ENCODE results near the gene KRTAP2-3.

Gene KRTAP2-3

DNA sequence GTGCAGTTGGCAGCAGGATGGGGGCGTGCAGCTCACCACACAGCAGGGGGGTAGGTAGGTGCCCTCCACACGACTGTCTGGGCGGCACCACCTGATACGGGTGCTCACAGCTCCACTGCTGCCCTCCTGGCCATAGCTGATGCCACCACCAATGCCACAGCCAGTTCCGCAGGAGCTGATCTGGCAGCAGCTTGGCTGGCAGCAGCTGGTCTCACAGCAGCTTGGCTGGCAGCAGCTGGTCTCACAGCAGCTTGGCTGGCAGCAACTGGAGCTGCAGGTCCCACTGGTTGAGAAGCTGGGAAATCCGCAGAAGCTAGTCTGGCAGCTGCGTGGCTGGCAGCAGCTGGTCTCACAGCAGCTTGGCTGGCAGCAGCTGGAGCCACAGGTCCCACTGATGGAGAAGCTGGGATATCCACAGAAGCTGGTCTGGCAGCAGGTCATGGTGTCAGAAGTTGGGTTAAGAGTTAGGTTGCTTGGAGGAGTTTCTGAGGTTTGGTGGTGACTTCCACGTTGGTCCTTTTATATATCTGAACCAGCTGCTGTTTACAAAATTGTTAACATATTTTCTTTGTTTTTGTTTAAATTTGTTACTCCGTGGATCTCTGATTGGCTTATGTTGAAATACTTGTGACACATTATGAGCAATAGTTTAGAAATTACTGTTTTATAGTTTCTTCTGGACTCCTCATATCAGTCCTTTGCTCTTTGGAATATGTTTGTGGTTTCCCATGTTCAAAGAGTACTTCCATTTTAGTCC lies 33.0 kb downstream of the KRTAP2-3 start, which contains the start of gene KRTAP1-5:
KRTAP1-5 (minus strand) TSS at position 494 of the 757 bp plus-strand sequence; CDS start at position 441, 53 bp downstream.
- no peak for DNase-seq

DNA sequence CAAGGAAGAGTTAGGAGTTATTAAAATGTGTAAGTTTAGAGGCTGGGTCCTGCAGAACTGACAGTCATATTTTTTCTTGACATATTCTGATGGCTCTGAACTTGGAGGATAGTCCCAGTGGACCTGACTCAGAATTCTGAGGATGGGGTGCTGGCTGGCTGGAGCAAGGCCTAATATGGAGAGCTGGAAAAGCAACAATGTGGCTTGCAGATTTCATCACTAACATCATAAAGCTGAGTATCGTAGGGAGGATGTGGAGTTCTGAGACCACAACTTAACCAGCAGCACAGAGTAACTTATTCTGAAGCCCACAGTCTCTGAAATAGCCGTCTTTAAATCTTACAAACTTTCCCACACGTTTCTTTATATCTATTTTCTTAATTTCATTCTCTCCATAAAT lies 35.2 kb downstream of the KRTAP2-3 start:
- no peak for DNase-seq

GRCh38 chr17:41020336-41020735 lies 39.6 kb downstream of the KRTAP2-3 start:
- DNase-seq, result no peak

- DNase-seq, result no peak
Measured at GRCh38 chr17:41019415-41019814, 40.5 kb downstream of the KRTAP2-3 start.

GRCh38 chr17:41018541-41018940 lies 41.4 kb downstream of the KRTAP2-3 start:
- no peak for DNase-seq

DNA sequence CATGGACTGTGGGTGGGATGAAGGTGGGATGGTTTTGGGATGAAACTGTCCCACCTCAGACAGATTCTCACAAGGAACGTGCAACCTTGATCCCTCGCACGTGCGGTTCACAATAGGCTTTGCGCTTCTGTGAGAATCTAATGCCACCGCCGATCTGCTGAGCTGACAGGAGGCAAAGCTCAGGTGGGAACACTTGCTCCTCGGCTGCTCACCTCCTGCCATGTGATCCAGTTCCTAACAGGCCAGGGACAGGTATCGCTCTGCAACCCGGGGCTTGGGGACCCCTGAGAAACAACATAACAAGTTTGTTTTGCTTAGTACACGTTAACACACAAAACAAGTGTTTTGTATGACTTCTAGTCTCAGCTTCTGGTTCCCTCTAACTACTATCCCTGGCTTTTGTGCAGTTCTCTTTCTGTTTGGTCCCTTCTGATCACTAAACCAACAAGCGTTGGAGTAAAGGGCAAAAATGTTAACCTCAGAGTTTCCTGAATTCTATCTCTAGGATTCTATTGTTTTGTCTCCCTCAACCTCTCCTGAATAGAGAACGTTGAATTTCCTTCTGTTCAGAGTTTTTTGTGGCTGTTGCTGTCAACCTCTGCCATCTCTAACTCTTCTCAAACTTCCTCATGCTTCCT lies 43.2 kb downstream of the KRTAP2-3 start:
- no peak for DNase-seq

DNA sequence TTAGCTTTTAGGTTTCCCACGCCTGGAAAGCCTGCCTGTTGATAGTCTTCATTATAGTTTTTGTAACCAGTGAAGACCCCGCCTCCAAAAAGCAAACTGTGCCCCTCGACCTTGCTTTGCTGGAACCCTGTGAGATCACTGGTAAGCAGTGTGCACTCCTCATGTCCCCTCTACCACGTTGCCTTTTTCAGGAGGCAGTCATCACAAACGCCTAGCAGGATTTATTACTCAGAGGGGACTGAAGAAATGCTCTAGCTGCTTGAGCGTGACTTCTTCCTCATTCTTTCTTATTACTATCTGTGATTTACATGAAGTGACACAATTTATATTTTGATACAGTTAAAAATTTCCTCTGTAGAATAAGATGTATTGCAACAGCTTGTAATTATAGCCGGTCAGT lies 44.5 kb downstream of the KRTAP2-3 start:
- DNase-seq, result no peak

GRCh38 chr17:41013606-41014005 lies 46.3 kb downstream of the KRTAP2-3 start:
- peak; percentile 68 for DNase-seq

DNA sequence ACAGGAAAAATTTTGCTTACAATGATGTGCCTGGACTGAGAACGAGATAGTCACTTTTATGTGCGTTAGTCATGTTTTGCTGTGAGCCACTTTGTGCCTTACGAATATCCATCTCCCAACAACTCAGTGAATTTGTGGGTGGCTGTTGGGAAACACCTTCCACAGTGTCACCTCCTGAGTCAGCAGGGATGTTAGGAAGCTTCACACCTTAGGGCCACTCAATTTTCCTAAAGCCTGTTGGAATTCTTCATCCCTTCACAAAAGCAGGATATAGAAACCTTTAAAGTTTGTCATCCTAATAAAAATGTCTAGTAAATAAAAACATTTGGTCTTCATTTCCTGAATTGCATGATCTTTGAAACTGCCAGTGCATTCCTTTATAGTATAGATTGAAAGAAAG lies 46.7 kb downstream of the KRTAP2-3 start:
- DNase-seq, result no peak

- no peak for DNase-seq
Measured at GRCh38 chr17:41012326-41013120, 47.4 kb downstream of the KRTAP2-3 start.

- DNase-seq, result no peak
Measured at GRCh38 chr17:41010441-41010840, 49.5 kb downstream of the KRTAP2-3 start.

DNA sequence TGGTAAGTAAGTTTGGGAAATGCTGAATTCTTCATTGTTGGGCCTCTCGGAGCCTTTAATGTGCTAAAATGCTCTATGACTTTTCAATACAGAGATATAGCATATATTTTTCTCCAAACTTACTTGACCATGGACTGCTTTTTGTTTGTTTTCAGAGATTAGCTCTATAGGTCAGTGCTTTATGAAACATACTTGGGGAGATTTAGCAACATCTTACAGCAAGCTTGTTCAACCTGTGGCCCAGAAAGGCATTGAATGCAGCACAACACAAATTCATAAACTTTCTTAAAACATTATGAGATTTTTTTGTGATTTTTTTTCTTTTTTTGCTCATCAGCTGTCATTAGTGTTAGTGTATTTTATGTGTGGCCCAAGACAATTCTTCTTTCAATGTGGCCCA lies 50.0 kb downstream of the KRTAP2-3 start:
- DNase-seq, result no peak

- peak; percentile 21 for DNase-seq
Measured at GRCh38 chr17:41009301-41009760, 50.6 kb downstream of the KRTAP2-3 start.
